CD4-positive, CD25-positive, alpha-beta regulatory T cell (primary cell): ENCODE data around the gene BFSP2. TPM values are rescaled to one million over a fixed set of nuclear protein-coding genes. Genes with fewer than 3 reads are reported as not detected.
"Not testable (repeated sequence)": the region's sequence is repeated elsewhere in the genome, so short reads cannot be mapped to it uniquely, and the experiment has no call there.

Experiments used
- ATAC-seq, 2 donors: fragments of 150-1000 bp; cut with Tn5 transposase; one replicate each; pipeline ENCODE4 v1.10.0; 2021; ENCODE audit warnings: low read depth in 2 of 2, moderate number of reproducible peaks in 2 of 2, moderate library complexity in 1 of 2
- DNase-seq, 3 donors: peaks; one replicate each; pipeline versions ENCODE4 v3.0.0 to v3.0.0-alpha.2; 2012 to 2022; ENCODE audit warnings: mixed read lengths in 1 of 3
- H3K27ac ChIP-seq: one replicate; pipeline ENCODE4 v1.7.0; 2013; ENCODE audit warnings: mild to moderate bottlenecking, low read length; ENCODE audit not compliant: insufficient read depth, poor library complexity, severe bottlenecking
- H3K27me3 ChIP-seq: one replicate; pipeline ENCODE4 v1.7.0; 2013; ENCODE audit warnings: low read length; ENCODE audit not compliant: control insufficient read depth, insufficient read depth
- H3K36me3 ChIP-seq: one replicate; pipeline ENCODE4 v1.7.0; 2013; ENCODE audit warnings: mild to moderate bottlenecking, low read length, moderate library complexity; ENCODE audit not compliant: control insufficient read depth, insufficient read depth
- H3K4me1 ChIP-seq: 2 replicates; pipeline ENCODE4 v1.7.0; 2013; ENCODE audit warnings: mild to moderate bottlenecking, low read length; ENCODE audit not compliant: insufficient read depth, control insufficient read depth, poor library complexity, severe bottlenecking
- H3K4me3 ChIP-seq: one replicate; pipeline ENCODE4 v1.7.0; 2013; ENCODE audit warnings: low read depth, mild to moderate bottlenecking, low read length, moderate library complexity
- H3K9me3 ChIP-seq, 2 experiments: 1 replicate in 1 of 2; 2 replicates in 1 of 2; pipeline ENCODE4 v1.7.0; 2013; ENCODE audit warnings: low read length in 2 of 2, mild to moderate bottlenecking in 1 of 2, moderate library complexity in 1 of 2; ENCODE audit not compliant: control insufficient read depth in 2 of 2
- H3K27ac Mint-ChIP-seq, 3 donors: one replicate each; pipeline ENCODE4 v1.8.0; 2020 to 2022; ENCODE audit warnings: mild to moderate bottlenecking in 3 of 3, mixed read lengths in 3 of 3, moderate library complexity in 2 of 3
- H3K27me3 Mint-ChIP-seq: one replicate; pipeline ENCODE4 v1.8.0; 2022; ENCODE audit warnings: mild to moderate bottlenecking, mixed read lengths
- H3K36me3 Mint-ChIP-seq: one replicate; pipeline ENCODE4 v1.8.0; 2020; ENCODE audit warnings: mixed read lengths
- H3K4me1 Mint-ChIP-seq, 4 donors: one replicate each; pipeline ENCODE4 v1.8.0; 2020 to 2022; ENCODE audit warnings: mixed read lengths in 4 of 4, mild to moderate bottlenecking in 1 of 4
- H3K4me3 Mint-ChIP-seq, 4 donors: one replicate each; pipeline ENCODE4 v1.8.0; 2020 to 2022; ENCODE audit warnings: mild to moderate bottlenecking in 4 of 4, mixed read lengths in 4 of 4, moderate library complexity in 3 of 4
- H3K9me3 Mint-ChIP-seq, 7 donors: one replicate each; pipeline ENCODE4 v1.8.0; 2020 to 2022; ENCODE audit warnings: mixed read lengths in 7 of 7, mild to moderate bottlenecking in 3 of 7, moderate library complexity in 2 of 7
- polyA plus RNA-seq, 4 donors: library from polyadenylated mRNA; unstranded; fragments of 300-500 nt; fragmentation: Illumina TruSeq; gene quantifications; one replicate each; pipeline ENCODE4 v1.2.3, GENCODE V29; 2021
- total RNA-seq: library from RNA; stranded (reverse); gene quantifications from one replicate; pipeline ENCODE4 v1.2.3, GENCODE V29; 2022

Gene BFSP2
- total and polyA plus RNA-seq, 5 donors from 2014 or later: 6.6 to 41.1 (median 20.4) TPM

- H3K4me1 Mint-ChIP-seq: peaks cover 22 to 76% (median 57%) of the 10 kb centered on the region in 4 donors
- Histone ChIP-seq H3K36me3 (no peaks in the 10 kb centered on the region), H3K4me1 (peaks cover 47% of the 10 kb centered on the region), H3K27ac (peak overlapping the region; percentile 25), H3K27me3 (no peaks in the 10 kb centered on the region), H3K4me3 (peak overlapping the region; percentile 49), H3K9me3 (no peaks in the 10 kb centered on the region)
- peak in 1 of 3 donors; percentile 40 for DNase-seq
- H3K36me3 Mint-ChIP-seq: no peaks in the 10 kb centered on the region
- peak overlapping the region; percentile 0 to 38 (median 6) for H3K4me3 Mint-ChIP-seq
- peaks cover 0 to 2% (median 0%) of the 10 kb centered on the region in 7 donors for H3K9me3 Mint-ChIP-seq
- ATAC-seq: no peak
- H3K27ac Mint-ChIP-seq: peak overlapping the region; percentile 47 to 93 (median 48)
- H3K27me3 Mint-ChIP-seq: no peaks in the 10 kb centered on the region
Measured at GRCh38 chr3:133478624-133479023, 78.8 kb downstream of the BFSP2 start.

- Histone ChIP-seq H3K4me1 (peaks cover 40% of the 10 kb centered on the region), H3K4me3 (no peak overlapping the region), H3K27me3 (no peaks in the 10 kb centered on the region), H3K36me3 (no peaks in the 10 kb centered on the region), H3K27ac (no peak overlapping the region), H3K9me3 (no peaks in the 10 kb centered on the region)
- ATAC-seq (no peak), DNase-seq (peak in 1 of 3 donors; percentile 48)
- peaks cover 0 to 2% (median 0%) of the 10 kb centered on the region in 7 donors for H3K9me3 Mint-ChIP-seq
- no peaks in the 10 kb centered on the region for H3K36me3 Mint-ChIP-seq
- no peak overlapping the region for H3K27ac Mint-ChIP-seq
- H3K4me1 Mint-ChIP-seq: peaks cover 26 to 75% (median 57%) of the 10 kb centered on the region in 4 donors
- H3K27me3 Mint-ChIP-seq: no peaks in the 10 kb centered on the region
- H3K4me3 Mint-ChIP-seq: no peak overlapping the region
Measured at GRCh38 chr3:133479401-133479800, 79.5 kb downstream of the BFSP2 start.

GRCh38 chr3:133479895-133480669 lies 80.2 kb downstream of the BFSP2 start:
- H3K4me3 Mint-ChIP-seq: no peak overlapping the region
- H3K4me1 Mint-ChIP-seq: peaks cover 25 to 71% (median 56%) of the 10 kb centered on the region in 4 donors
- H3K4me3 ChIP-seq: no peak overlapping the region

GRCh38 chr3:133482474-133482873 lies 82.6 kb downstream of the BFSP2 start:
- not testable (repeated sequence) for H3K36me3 ChIP-seq, H3K27me3 ChIP-seq, H3K4me3 ChIP-seq, H3K27me3 Mint-ChIP-seq, ATAC-seq, H3K9me3 Mint-ChIP-seq, H3K27ac ChIP-seq, H3K36me3 Mint-ChIP-seq, H3K9me3 ChIP-seq, H3K27ac Mint-ChIP-seq, H3K4me3 Mint-ChIP-seq, DNase-seq
- H3K4me1 ChIP-seq: peaks cover 14% of the 10 kb centered on the region
- peaks cover 9 to 47% (median 37%) of the 10 kb centered on the region in 4 donors for H3K4me1 Mint-ChIP-seq

More at GRCh38 chr3:133479895-133480669, 80.2 kb downstream of the BFSP2 start:
- Histone ChIP-seq H3K27me3 (no peaks in the 10 kb centered on the region), H3K4me1 (peaks cover 33% of the 10 kb centered on the region), H3K27ac (no peak overlapping the region), H3K36me3 (no peaks in the 10 kb centered on the region), H3K9me3 (no peaks in the 10 kb centered on the region)
- H3K9me3 Mint-ChIP-seq: peaks cover 0 to 2% (median 0%) of the 10 kb centered on the region in 7 donors
- H3K27me3 Mint-ChIP-seq: no peaks in the 10 kb centered on the region
- peak overlapping the region; percentile 16 to 78 (median 29) for H3K27ac Mint-ChIP-seq
- ATAC-seq (no peak), DNase-seq (no peak)
- no peaks in the 10 kb centered on the region for H3K36me3 Mint-ChIP-seq

GRCh38 chr3:133486658-133487057 lies 86.8 kb downstream of the BFSP2 start:
- Mint-ChIP-seq H3K27me3 (no peaks in the 10 kb centered on the region), H3K9me3 (peaks cover 0 to 2% (median 0%) of the 10 kb centered on the region in 7 donors), H3K27ac (no peak overlapping the region), H3K4me1 (peaks cover 31 to 53% (median 44%) of the 10 kb centered on the region in 4 donors), H3K4me3 (no peak overlapping the region), H3K36me3 (no peaks in the 10 kb centered on the region)
- DNase-seq: no peak
- ATAC-seq: no peak
- Histone ChIP-seq H3K9me3 (no peaks in the 10 kb centered on the region), H3K27me3 (no peaks in the 10 kb centered on the region), H3K4me1 (peaks cover 38% of the 10 kb centered on the region), H3K36me3 (no peaks in the 10 kb centered on the region), H3K4me3 (no peak overlapping the region), H3K27ac (no peak overlapping the region)

- Histone ChIP-seq H3K9me3 (no peaks in the 10 kb centered on the region), H3K4me1 (peaks cover 44% of the 10 kb centered on the region), H3K36me3 (no peaks in the 10 kb centered on the region), H3K4me3 (no peak overlapping the region), H3K27ac (no peak overlapping the region), H3K27me3 (no peaks in the 10 kb centered on the region)
- Mint-ChIP-seq H3K9me3 (peaks cover 0 to 2% (median 0%) of the 10 kb centered on the region in 7 donors), H3K27me3 (no peaks in the 10 kb centered on the region), H3K4me1 (peaks cover 31 to 55% (median 44%) of the 10 kb centered on the region in 4 donors), H3K27ac (no peak overlapping the region), H3K36me3 (no peaks in the 10 kb centered on the region), H3K4me3 (no peak overlapping the region)
- no peak for ATAC-seq
- no peak for DNase-seq
Measured at GRCh38 chr3:133487204-133487603, 87.3 kb downstream of the BFSP2 start.

GRCh38 chr3:133487920-133488540 lies 88.2 kb downstream of the BFSP2 start:
- Histone ChIP-seq H3K36me3 (no peaks in the 10 kb centered on the region), H3K27ac (peak overlapping the region; percentile 80), H3K27me3 (no peaks in the 10 kb centered on the region), H3K4me1 (peaks cover 52% of the 10 kb centered on the region), H3K9me3 (no peaks in the 10 kb centered on the region), H3K4me3 (peak overlapping the region; percentile 79)
- H3K9me3 Mint-ChIP-seq: peaks cover 0 to 2% (median 0%) of the 10 kb centered on the region in 7 donors
- peak overlapping the region in 3 of 4 donors; percentile 31 to 62 (median 34) for H3K4me3 Mint-ChIP-seq
- H3K4me1 Mint-ChIP-seq: peaks cover 39 to 63% (median 52%) of the 10 kb centered on the region in 4 donors
- no peaks in the 10 kb centered on the region for H3K27me3 Mint-ChIP-seq
- DNase-seq (peak; percentile 57 to 70 (median 61)), ATAC-seq (peak; percentile 43)
- H3K36me3 Mint-ChIP-seq: no peaks in the 10 kb centered on the region
- peak overlapping the region; percentile 10 to 92 (median 75) for H3K27ac Mint-ChIP-seq
